GM18870 (cell line): Measurements from ENCODE around the gene IL18RAP.

ENCODE experiments used
- ATAC-seq: cut with Tn5 transposase; IDR thresholded peaks from one replicate; pipeline ENCODE4 v1.9.1; 2021; ENCODE audit warnings: moderate library complexity; ENCODE audit not compliant: unreplicated experiment

IL18RAP gene

GRCh38 chr2:102451968-102452367, 29.0 kb downstream of the IL18RAP start:
- ATAC-seq: no peak

- ATAC-seq: no peak
Measured at GRCh38 chr2:102453501-102453900, 30.5 kb downstream of the IL18RAP start.

GRCh38 chr2:102455061-102455670, 32.2 kb downstream of the IL18RAP start:
- ATAC-seq: no peak

- no peak for ATAC-seq
Measured at GRCh38 chr2:102460467-102460866, 37.5 kb downstream of the IL18RAP start.

GRCh38 chr2:102461188-102461587, 38.2 kb downstream of the IL18RAP start:
- ATAC-seq: no peak

- no peak for ATAC-seq
Measured at GRCh38 chr2:102463160-102463559, 40.2 kb downstream of the IL18RAP start.

- ATAC-seq: no peak
Measured at GRCh38 chr2:102470168-102470567, 47.2 kb downstream of the IL18RAP start.

GRCh38 chr2:102473020-102473419, 50.1 kb downstream of the IL18RAP start, which contains the start of gene SLC9A4:
Gene SLC9A4, plus strand, starts transcription at chr2:102473226. Its CDS starts 534 bp downstream, at chr2:102473760.
- ATAC-seq: peak; percentile 58

- no peak for ATAC-seq
Measured at GRCh38 chr2:102473631-102474030, 50.7 kb downstream of the IL18RAP start.

GRCh38 chr2:102474785-102475184, 51.8 kb downstream of the IL18RAP start:
- ATAC-seq: no peak

GRCh38 chr2:102478686-102479470, 55.9 kb downstream of the IL18RAP start:
- no peak for ATAC-seq

- ATAC-seq: no peak
Measured at GRCh38 chr2:102480285-102481195, 57.6 kb downstream of the IL18RAP start.

- ATAC-seq: no peak
Measured at GRCh38 chr2:102481931-102482330, 59.0 kb downstream of the IL18RAP start.

GRCh38 chr2:102483086-102483485, 60.1 kb downstream of the IL18RAP start:
- ATAC-seq: no peak

- no peak for ATAC-seq
Measured at GRCh38 chr2:102484310-102485061, 61.5 kb downstream of the IL18RAP start.

- ATAC-seq: no peak
Measured at GRCh38 chr2:102485147-102485785, 62.3 kb downstream of the IL18RAP start.

GRCh38 chr2:102486941-102487702, 64.2 kb downstream of the IL18RAP start:
- no peak for ATAC-seq

- no peak for ATAC-seq
Measured at GRCh38 chr2:102487761-102488462, 65.0 kb downstream of the IL18RAP start.

GRCh38 chr2:102489646-102490045, 66.7 kb downstream of the IL18RAP start:
- ATAC-seq: no peak
